ENCODE measurements around the gene TMEM263.

The TMEM263 gene

GRCh38 chr12:107017042-107017441 is 61.3 kb downstream of the TMEM263 start:
- intact Hi-C loops (cut with DNase I) = no loop called here
- DNase-seq = peak in 1 of 42 donors; percentile 3

DNA sequence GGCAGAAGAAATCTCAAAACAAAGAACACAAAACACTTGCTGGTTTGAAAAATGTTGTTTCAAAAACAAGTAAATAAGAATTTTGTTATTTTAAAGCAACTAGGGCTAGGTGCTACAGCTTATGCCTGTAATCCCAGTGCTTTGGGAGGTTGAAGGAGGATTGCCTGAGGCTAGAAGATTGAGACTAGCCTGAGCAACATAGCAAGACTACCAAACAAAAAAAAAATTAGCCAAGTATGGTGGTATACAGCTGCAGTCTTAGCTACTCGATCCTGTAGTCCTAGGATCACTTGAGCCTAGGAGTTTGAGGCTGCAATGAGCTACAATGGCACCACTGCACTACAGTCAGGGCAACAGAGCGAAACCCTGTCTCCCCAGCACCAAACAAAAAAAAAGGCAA is 63.8 kb downstream of the TMEM263 start:
- no peak for DNase-seq

More for the DNA sequence above, 63.8 kb downstream of the TMEM263 start:
- intact Hi-C loops (cut with DNase I) = no loop called here
